ENCODE data around the gene RNF149. TPM values are rescaled to one million over a fixed set of nuclear protein-coding genes. Genes with fewer than 3 reads are reported as not detected.

RNF149 gene
- total RNA-seq, 6 experiments from 2014 or later = 24.6 to 33.4 (median 26.0) TPM

- Mint-ChIP-seq H3K27me3 (ENCODE audit: insufficient read depth) (no peaks in the 10 kb centered on the region), H3K4me3 (no peak overlapping the region), H3K4me1 (ENCODE audit: low read depth) (peaks cover 49% of the 10 kb centered on the region), H3K9me3 (no peaks in the 10 kb centered on the region), H3K27ac (no peak overlapping the region), H3K36me3 (ENCODE audit: low read depth) (peaks cover 14% of the 10 kb centered on the region; the same call in 1 of the 2 replicates)
- TF ChIP-seq, protein P1, sequence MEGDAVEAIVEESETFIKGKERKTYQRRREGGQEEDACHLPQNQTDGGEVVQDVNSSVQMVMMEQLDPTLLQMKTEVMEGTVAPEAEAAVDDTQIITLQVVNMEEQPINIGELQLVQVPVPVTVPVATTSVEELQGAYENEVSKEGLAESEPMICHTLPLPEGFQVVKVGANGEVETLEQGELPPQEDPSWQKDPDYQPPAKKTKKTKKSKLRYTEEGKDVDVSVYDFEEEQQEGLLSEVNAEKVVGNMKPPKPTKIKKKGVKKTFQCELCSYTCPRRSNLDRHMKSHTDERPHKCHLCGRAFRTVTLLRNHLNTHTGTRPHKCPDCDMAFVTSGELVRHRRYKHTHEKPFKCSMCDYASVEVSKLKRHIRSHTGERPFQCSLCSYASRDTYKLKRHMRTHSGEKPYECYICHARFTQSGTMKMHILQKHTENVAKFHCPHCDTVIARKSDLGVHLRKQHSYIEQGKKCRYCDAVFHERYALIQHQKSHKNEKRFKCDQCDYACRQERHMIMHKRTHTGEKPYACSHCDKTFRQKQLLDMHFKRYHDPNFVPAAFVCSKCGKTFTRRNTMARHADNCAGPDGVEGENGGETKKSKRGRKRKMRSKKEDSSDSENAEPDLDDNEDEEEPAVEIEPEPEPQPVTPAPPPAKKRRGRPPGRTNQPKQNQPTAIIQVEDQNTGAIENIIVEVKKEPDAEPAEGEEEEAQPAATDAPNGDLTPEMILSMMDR (IDR thresholded peaks at IDR 0.05) = no peak
- DNase-seq = no peak
These were observed 4.8 kb downstream of the RNF149 start for GRCh38 chr2:101303688-101304087.

- no peak overlapping the region for H3K4me3 Mint-ChIP-seq
- TF ChIP-seq, protein P1 (IDR thresholded peaks at IDR 0.05) = no peak
- no peak overlapping the region for H3K27ac Mint-ChIP-seq
- H3K9me3 Mint-ChIP-seq = no peaks in the 10 kb centered on the region
- peaks cover 14% of the 10 kb centered on the region; the same call in 1 of the 2 replicates for H3K36me3 Mint-ChIP-seq (ENCODE audit: low read depth)
- H3K27me3 Mint-ChIP-seq (ENCODE audit: insufficient read depth) = no peaks in the 10 kb centered on the region
- no peak for DNase-seq
- peaks cover 51% of the 10 kb centered on the region for H3K4me1 Mint-ChIP-seq (ENCODE audit: low read depth)
These were observed 6.5 kb downstream of the RNF149 start for GRCh38 chr2:101302016-101302415.

DNA sequence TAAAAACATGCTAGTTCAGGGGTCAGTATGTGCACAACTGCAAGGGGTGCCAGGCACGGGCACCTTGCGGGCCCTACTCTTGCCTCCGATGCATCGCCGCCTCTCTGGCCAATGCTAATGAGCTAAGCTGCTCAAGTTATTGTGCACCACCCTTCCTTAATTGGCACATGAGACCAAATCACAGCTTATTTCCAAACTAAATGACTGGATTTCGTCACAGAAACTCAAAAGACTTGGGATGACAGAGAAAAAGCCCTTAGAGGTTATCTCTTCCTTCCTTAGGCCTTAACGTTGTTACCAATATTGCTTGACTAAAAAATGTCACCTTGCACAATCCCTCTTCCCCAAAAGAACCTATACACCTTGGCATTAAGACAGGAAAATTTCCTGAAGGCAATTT lies 7.7 kb downstream of the RNF149 start:
- Mint-ChIP-seq H3K4me1 (ENCODE audit: low read depth) (peaks cover 51% of the 10 kb centered on the region), H3K27me3 (ENCODE audit: insufficient read depth) (no peaks in the 10 kb centered on the region), H3K9me3 (no peaks in the 10 kb centered on the region), H3K4me3 (no peak overlapping the region), H3K36me3 (ENCODE audit: low read depth) (peaks cover 14% of the 10 kb centered on the region; the same call in 1 of the 2 replicates), H3K27ac (no peak overlapping the region)
- TF ChIP-seq, protein P1 (IDR thresholded peaks at IDR 0.05) = no peak
- DNase-seq = no peak

DNA sequence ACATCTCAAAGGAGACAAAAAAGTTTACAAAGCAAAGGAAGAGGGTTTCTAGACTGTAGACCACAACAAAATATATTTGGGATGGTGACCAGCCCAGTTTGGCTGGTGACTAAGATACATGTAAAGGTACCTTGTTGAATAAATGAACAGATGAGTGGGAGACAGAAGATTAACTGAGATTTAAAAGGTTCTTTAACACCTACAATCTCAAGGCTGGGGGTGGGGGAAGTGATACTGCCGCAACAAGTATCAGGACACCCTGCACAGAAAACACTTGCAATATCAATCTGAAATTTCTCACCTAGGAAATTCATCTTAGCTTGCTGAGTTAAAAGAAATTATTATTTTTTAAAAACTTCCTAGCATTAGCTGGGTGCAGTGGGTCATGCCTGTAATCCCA lies 8.3 kb downstream of the RNF149 start:
- Mint-ChIP-seq H3K4me3 (no peak overlapping the region), H3K36me3 (ENCODE audit: low read depth) (peaks cover 8% of the 10 kb centered on the region; the same call in 1 of the 2 replicates), H3K4me1 (ENCODE audit: low read depth) (peaks cover 51% of the 10 kb centered on the region), H3K27ac (no peak overlapping the region), H3K27me3 (ENCODE audit: insufficient read depth) (no peaks in the 10 kb centered on the region), H3K9me3 (no peaks in the 10 kb centered on the region)
- TF ChIP-seq, protein P1 (IDR thresholded peaks at IDR 0.05) = no peak
- no peak for DNase-seq

DNA sequence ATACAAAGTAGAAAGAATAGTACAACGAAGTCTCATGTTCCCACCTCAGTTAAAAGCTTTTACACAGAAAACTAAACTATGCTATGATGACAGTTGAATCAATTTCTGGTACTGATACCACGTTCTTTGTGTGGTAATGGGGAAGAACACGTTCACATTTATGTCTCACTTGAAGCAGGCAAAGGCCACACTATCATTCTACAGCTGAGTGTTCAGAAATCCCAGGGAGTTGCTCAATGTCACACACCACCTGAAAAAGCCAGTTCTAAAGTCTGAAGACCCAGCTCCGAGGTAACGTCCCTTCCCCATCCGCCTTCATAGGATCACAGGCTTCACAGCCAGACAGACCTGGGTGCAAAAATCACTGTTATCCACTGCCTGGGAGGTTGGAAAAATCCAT lies 8.9 kb downstream of the RNF149 start:
- Mint-ChIP-seq H3K27ac (no peak overlapping the region), H3K4me3 (no peak overlapping the region), H3K27me3 (ENCODE audit: insufficient read depth) (no peaks in the 10 kb centered on the region), H3K36me3 (ENCODE audit: low read depth) (peaks cover 8% of the 10 kb centered on the region; the same call in 1 of the 2 replicates), H3K4me1 (ENCODE audit: low read depth) (peaks cover 48% of the 10 kb centered on the region), H3K9me3 (no peaks in the 10 kb centered on the region)
- DNase-seq = no peak
- TF ChIP-seq, protein P1 (IDR thresholded peaks at IDR 0.05) = no peak

- H3K27ac Mint-ChIP-seq = peak overlapping the region; percentile 44
- H3K9me3 Mint-ChIP-seq = no peaks in the 10 kb centered on the region
- H3K4me1 Mint-ChIP-seq (ENCODE audit: low read depth) = peaks cover 43% of the 10 kb centered on the region
- TF ChIP-seq, protein P1 (IDR thresholded peaks at IDR 0.05) = no peak
- no peak overlapping the region for H3K4me3 Mint-ChIP-seq
- no peaks in the 10 kb centered on the region for H3K27me3 Mint-ChIP-seq (ENCODE audit: insufficient read depth)
- no peak for DNase-seq
- peaks cover 5% of the 10 kb centered on the region; the same call in 1 of the 2 replicates for H3K36me3 Mint-ChIP-seq (ENCODE audit: low read depth)
These were observed 11.1 kb downstream of the RNF149 start for GRCh38 chr2:101297383-101297782.

All from HFFc6 (cell line).